ENCODE data around the gene NMRAL1. TPM values are rescaled to one million over a fixed set of nuclear protein-coding genes. Genes with fewer than 3 reads are reported as not detected.

NMRAL1 gene
- total and polyA plus RNA-seq, 7 donors, result 2.5 to 5.5 (median 4.1) TPM

DNA sequence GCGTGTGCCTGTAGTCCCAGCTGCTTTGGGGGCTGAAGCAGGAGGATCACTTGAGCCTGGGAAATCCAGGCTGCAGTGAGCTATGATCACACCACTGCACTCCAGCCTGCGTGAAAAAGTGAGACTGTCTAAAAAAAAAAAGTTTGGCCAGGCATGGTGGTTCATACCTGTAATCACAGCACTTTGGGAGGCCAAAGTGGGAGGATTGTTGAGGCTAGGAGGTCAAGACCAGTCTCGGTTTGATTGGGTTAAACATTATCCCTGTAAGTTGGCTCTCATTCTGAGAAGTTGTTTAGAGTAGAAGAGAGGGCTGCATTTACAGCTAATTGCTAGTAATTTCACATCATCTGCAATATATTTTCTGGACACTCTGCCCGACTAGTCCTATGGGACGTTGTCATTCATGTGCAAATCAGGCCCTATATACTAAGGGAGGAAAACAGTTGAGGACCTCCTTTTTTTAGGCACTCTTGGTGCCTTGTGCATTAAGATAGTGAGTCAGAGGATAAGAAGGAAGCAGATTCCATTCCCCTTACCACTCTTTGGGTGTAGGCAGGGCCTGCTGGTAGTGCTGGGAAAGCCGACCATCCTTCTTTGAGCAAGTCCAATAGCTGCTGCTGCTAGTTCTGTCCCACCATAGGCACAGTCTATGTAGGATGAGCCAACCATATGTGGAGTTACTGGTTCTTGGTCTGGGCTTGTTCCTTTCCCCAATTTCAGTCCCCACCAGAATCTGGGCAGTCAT, 20.5 kb upstream of the NMRAL1 start:
- peaks cover 0 to 8% of the 10 kb centered on the region in 2 donors for H3K36me3 ChIP-seq (ENCODE audit: insufficient read depth in 1 of 2, low read depth in 1 of 2)
- no peak for TF ChIP-seq CTCF (IDR thresholded peaks at IDR 0.05)
- DNase-seq (no peak), ATAC-seq (peak in 3 of 4 donors; percentile 37 to 70 (median 50))
- H3K27me3 ChIP-seq (ENCODE audit: insufficient read depth in 3 of 3, low read length in 2 of 3), result no peaks in the 10 kb centered on the region
- 86 to 91% (median 87%) methylated on average over 6 of the region's 6 CpGs for WGBS, 3 donors
- H3K4me3 ChIP-seq, result no peak overlapping the region
- peak overlapping the region; percentile 36 for H3K27ac ChIP-seq
- intact Hi-C loops (cut with DNase I), result no loop called here
- H3K9me3 ChIP-seq, result no peaks in the 10 kb centered on the region
- H3K4me1 ChIP-seq, result peaks cover 18% of the 10 kb centered on the region

- DNase-seq, result no peak
- intact Hi-C loops (cut with DNase I), result no loop called here
- Histone ChIP-seq H3K4me1 (peaks cover 16% of the 10 kb centered on the region), H3K9me3 (no peaks in the 10 kb centered on the region), H3K27ac (no peak overlapping the region), H3K27me3 (ENCODE audit: insufficient read depth in 3 of 3, low read length in 2 of 3) (no peaks in the 10 kb centered on the region), H3K4me3 (no peak overlapping the region), H3K36me3 (ENCODE audit: insufficient read depth in 1 of 2, low read depth in 1 of 2) (peaks cover 0 to 20% of the 10 kb centered on the region in 2 donors)
- no peak for TF ChIP-seq CTCF (IDR thresholded peaks at IDR 0.05)
- ATAC-seq, result no peak
- 97 to 100% (median 98%) methylated on average over 4 of the region's 4 CpGs for WGBS, 3 donors
Measured at GRCh38 chr16:4491898-4492297, 17.5 kb upstream of the NMRAL1 start.

- H3K4me1 ChIP-seq, result no peaks in the 10 kb centered on the region
Measured at GRCh38 chr16:4489030-4489429, 14.6 kb upstream of the NMRAL1 start.

GRCh38 chr16:4488499-4488967, 14.1 kb upstream of the NMRAL1 start:
- DNase-seq (no peak), ATAC-seq (no peak)
- no peak overlapping the region for H3K4me3 ChIP-seq
- no peak overlapping the region for H3K27ac ChIP-seq
- no peaks in the 10 kb centered on the region for H3K4me1 ChIP-seq
- TF ChIP-seq CTCF (IDR thresholded peaks at IDR 0.05), result no peak
- H3K36me3 ChIP-seq (ENCODE audit: insufficient read depth in 1 of 2, low read depth in 1 of 2), result peaks cover 0 to 36% of the 10 kb centered on the region in 2 donors
- 81 to 93% (median 85%) methylated on average over 1 of the region's 1 CpG for WGBS, 3 donors
- H3K9me3 ChIP-seq, result no peaks in the 10 kb centered on the region
- intact Hi-C loops (cut with DNase I), result no loop called here
- no peaks in the 10 kb centered on the region for H3K27me3 ChIP-seq (ENCODE audit: insufficient read depth in 3 of 3, low read length in 2 of 3)

More at GRCh38 chr16:4489030-4489429, 14.6 kb upstream of the NMRAL1 start:
- Histone ChIP-seq H3K9me3 (no peaks in the 10 kb centered on the region), H3K4me3 (no peak overlapping the region), H3K36me3 (ENCODE audit: insufficient read depth in 1 of 2, low read depth in 1 of 2) (peaks cover 0 to 34% of the 10 kb centered on the region in 2 donors), H3K27ac (no peak overlapping the region), H3K27me3 (ENCODE audit: insufficient read depth in 3 of 3, low read length in 2 of 3) (no peaks in the 10 kb centered on the region)
- DNase-seq, result no peak
- no peak for TF ChIP-seq CTCF (IDR thresholded peaks at IDR 0.05)
- ATAC-seq, result no peak
- intact Hi-C loops (cut with DNase I), result no loop called here
- 93 to 96% (median 94%) methylated on average over 5 of the region's 5 CpGs for WGBS, 3 donors

All from psoas muscle (tissue), 8 donors.